ENCODE measurements around the gene MEAF6. TPM values are rescaled to one million over a fixed set of nuclear protein-coding genes. Genes with fewer than 3 reads are reported as not detected.
"Not testable (repeated sequence)": the region's sequence is repeated elsewhere in the genome, so short reads cannot be mapped to it uniquely, and the experiment has no call there.

MEAF6 gene
- total and polyA plus RNA-seq, 12 donors: 27.8 to 59.9 (median 37.7) TPM

GRCh38 chr1:37533317-37534093 is 18.9 kb upstream of the MEAF6 start:
- peak in 2 of 8 donors; percentile 19 to 31 for ATAC-seq
- intact Hi-C loops (cut with DNase I): no loop called here
- peaks cover 0 to 21% (median 8%) of the 10 kb centered on the region in 9 donors for H3K4me1 ChIP-seq
- H3K36me3 ChIP-seq: peaks cover 0 to 51% (median 19%) of the 10 kb centered on the region in 9 donors
- 95 to 96% methylated on average over 4 of the region's 4 CpGs for WGBS, 2 donors
- DNase-seq: no peak
- no peaks in the 10 kb centered on the region for H3K27me3 ChIP-seq
- no peak for TF ChIP-seq CTCF (IDR thresholded peaks at IDR 0.05)
- peak overlapping the region in 5 of 10 donors; percentile 11 to 75 (median 56) for H3K27ac ChIP-seq
- no peak overlapping the region for H3K4me3 ChIP-seq
- no peaks in the 10 kb centered on the region for H3K9me3 ChIP-seq

GRCh38 chr1:37532418-37533156 is 18.0 kb upstream of the MEAF6 start:
- H3K27ac ChIP-seq; intact Hi-C loops (cut with DNase I); H3K27me3 ChIP-seq; H3K4me3 ChIP-seq; H3K9me3 ChIP-seq; DNase-seq; ATAC-seq: not testable (repeated sequence)
- Histone ChIP-seq H3K36me3 (peaks cover 0 to 42% (median 16%) of the 10 kb centered on the region in 9 donors), H3K4me1 (peaks cover 0 to 21% (median 8%) of the 10 kb centered on the region in 9 donors)
- WGBS, 2 donors: 94% methylated on average over 4 of the region's 4 CpGs

GRCh38 chr1:37529888-37530287 is 15.3 kb upstream of the MEAF6 start:
- intact Hi-C loops (cut with DNase I); H3K27me3 ChIP-seq; H3K4me3 ChIP-seq; H3K27ac ChIP-seq; ATAC-seq; DNase-seq; H3K9me3 ChIP-seq: not testable (repeated sequence)
- 83 to 92% methylated on average over 1 of the region's 1 CpG for WGBS, 2 donors
- Histone ChIP-seq H3K36me3 (peaks cover 0 to 15% (median 0%) of the 10 kb centered on the region in 9 donors), H3K4me1 (peaks cover 0 to 14% (median 8%) of the 10 kb centered on the region in 9 donors)

GRCh38 chr1:37519613-37520012 is 5.0 kb upstream of the MEAF6 start:
- intact Hi-C loops (cut with DNase I): loop anchor here in 2 of 10 donors (10.0 kb wide), 1 partner anchor 75 kb away; the partner anchor contains the start of gene GNL2 (in 2 of the 2)
- TF ChIP-seq CTCF (IDR thresholded peaks at IDR 0.05): no peak
- Histone ChIP-seq H3K4me3 (peak overlapping the region in 1 of 10 donors; percentile 24), H3K36me3 (no peaks in the 10 kb centered on the region), H3K4me1 (peaks cover 0 to 9% (median 4%) of the 10 kb centered on the region in 9 donors), H3K27me3 (peaks cover 0 to 5% (median 0%) of the 10 kb centered on the region in 7 donors), H3K9me3 (no peaks in the 10 kb centered on the region), H3K27ac (no peak overlapping the region)
- ATAC-seq (no peak), DNase-seq (no peak)

GRCh38 chr1:37518929-37519328 is 4.4 kb upstream of the MEAF6 start:
- intact Hi-C loops (cut with DNase I): loop anchor here in 2 of 10 donors (10.0 kb wide), 1 partner anchor 76 kb away; the partner anchor contains the start of gene GNL2 (in 2 of the 2)
- peak overlapping the region in 1 of 10 donors; percentile 24 for H3K4me3 ChIP-seq
- not testable (repeated sequence) for H3K36me3 ChIP-seq, H3K9me3 ChIP-seq, H3K27me3 ChIP-seq, H3K27ac ChIP-seq, H3K4me1 ChIP-seq, ATAC-seq, DNase-seq
- 76 to 82% methylated on average over 15 of the region's 15 CpGs for WGBS, 2 donors

- H3K4me1 ChIP-seq: peaks cover 6 to 16% (median 11%) of the 10 kb centered on the region in 9 donors
- not testable (repeated sequence) for H3K4me3 ChIP-seq, H3K9me3 ChIP-seq, ATAC-seq, H3K27me3 ChIP-seq, H3K36me3 ChIP-seq, DNase-seq, H3K27ac ChIP-seq
- intact Hi-C loops (cut with DNase I): loop anchor here in 2 of 10 donors (10.0 kb wide), 1 partner anchor 77 kb away; the partner anchor contains the start of gene GNL2 (in 2 of the 2)
- WGBS, 2 donors: 92 to 94% methylated on average over 12 to 21 of the region's 31 CpGs
These were observed 3.7 kb upstream of the MEAF6 start for GRCh38 chr1:37518241-37518640.
